HL-60 (cell line): Measurements from ENCODE around the gene C4orf33.

Experiments used
- POLR2AphosphoS5 ChIP-seq: IDR thresholded peaks from 2 replicates; pipeline ENCODE4 v1.6.1; 2012; ENCODE audit warnings: low read depth
- SPI1 ChIP-seq: IDR thresholded peaks from 2 replicates; pipeline ENCODE4 v1.6.1; 2012; ENCODE audit warnings: low read depth, mild to moderate bottlenecking, borderline replicate concordance
- TF ChIP-seq, protein P1 (sequence below): IDR thresholded peaks from one replicate; pipeline ENCODE4 v1.5.1; 2011; ENCODE audit warnings: low read length, control low read depth, inconsistent platforms; ENCODE audit not compliant: insufficient read depth
- TF ChIP-seq, protein P2 (sequence below): IDR thresholded peaks from 2 replicates; pipeline ENCODE4 v1.6.1; 2012; ENCODE audit warnings: low read depth; ENCODE audit not compliant: insufficient replicate concordance

DNA sequence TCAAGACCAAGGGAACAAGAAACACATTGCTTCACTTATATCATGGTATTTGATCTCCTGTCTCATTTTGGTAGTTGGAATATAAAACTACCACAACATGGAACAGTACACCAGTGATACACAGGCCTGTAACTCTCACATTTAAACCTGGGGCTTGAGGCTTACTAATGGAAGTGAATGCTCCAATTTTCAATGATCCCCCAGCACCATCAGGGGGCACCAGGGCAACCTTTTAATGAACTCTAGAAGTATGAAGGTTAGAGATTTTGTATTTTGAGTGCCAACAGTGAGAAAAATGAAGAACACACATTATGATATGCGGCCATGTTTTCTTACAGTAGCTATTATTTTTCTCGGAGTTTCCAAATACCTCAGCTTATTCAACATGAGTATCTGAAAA is 50.7 kb downstream of the C4orf33 start:
- TF ChIP-seq, protein P1, sequence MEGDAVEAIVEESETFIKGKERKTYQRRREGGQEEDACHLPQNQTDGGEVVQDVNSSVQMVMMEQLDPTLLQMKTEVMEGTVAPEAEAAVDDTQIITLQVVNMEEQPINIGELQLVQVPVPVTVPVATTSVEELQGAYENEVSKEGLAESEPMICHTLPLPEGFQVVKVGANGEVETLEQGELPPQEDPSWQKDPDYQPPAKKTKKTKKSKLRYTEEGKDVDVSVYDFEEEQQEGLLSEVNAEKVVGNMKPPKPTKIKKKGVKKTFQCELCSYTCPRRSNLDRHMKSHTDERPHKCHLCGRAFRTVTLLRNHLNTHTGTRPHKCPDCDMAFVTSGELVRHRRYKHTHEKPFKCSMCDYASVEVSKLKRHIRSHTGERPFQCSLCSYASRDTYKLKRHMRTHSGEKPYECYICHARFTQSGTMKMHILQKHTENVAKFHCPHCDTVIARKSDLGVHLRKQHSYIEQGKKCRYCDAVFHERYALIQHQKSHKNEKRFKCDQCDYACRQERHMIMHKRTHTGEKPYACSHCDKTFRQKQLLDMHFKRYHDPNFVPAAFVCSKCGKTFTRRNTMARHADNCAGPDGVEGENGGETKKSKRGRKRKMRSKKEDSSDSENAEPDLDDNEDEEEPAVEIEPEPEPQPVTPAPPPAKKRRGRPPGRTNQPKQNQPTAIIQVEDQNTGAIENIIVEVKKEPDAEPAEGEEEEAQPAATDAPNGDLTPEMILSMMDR, result no peak
- no peak for TF ChIP-seq POLR2AphosphoS5
- TF ChIP-seq, protein P2, sequence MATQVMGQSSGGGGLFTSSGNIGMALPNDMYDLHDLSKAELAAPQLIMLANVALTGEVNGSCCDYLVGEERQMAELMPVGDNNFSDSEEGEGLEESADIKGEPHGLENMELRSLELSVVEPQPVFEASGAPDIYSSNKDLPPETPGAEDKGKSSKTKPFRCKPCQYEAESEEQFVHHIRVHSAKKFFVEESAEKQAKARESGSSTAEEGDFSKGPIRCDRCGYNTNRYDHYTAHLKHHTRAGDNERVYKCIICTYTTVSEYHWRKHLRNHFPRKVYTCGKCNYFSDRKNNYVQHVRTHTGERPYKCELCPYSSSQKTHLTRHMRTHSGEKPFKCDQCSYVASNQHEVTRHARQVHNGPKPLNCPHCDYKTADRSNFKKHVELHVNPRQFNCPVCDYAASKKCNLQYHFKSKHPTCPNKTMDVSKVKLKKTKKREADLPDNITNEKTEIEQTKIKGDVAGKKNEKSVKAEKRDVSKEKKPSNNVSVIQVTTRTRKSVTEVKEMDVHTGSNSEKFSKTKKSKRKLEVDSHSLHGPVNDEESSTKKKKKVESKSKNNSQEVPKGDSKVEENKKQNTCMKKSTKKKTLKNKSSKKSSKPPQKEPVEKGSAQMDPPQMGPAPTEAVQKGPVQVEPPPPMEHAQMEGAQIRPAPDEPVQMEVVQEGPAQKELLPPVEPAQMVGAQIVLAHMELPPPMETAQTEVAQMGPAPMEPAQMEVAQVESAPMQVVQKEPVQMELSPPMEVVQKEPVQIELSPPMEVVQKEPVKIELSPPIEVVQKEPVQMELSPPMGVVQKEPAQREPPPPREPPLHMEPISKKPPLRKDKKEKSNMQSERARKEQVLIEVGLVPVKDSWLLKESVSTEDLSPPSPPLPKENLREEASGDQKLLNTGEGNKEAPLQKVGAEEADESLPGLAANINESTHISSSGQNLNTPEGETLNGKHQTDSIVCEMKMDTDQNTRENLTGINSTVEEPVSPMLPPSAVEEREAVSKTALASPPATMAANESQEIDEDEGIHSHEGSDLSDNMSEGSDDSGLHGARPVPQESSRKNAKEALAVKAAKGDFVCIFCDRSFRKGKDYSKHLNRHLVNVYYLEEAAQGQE, result no peak
- no peak for TF ChIP-seq SPI1
